GM12878 (cell line): ENCODE measurements around the gene GHRH. TPM values are rescaled to one million over a fixed set of nuclear protein-coding genes. Genes with fewer than 3 reads are reported as not detected.

Source experiments
- ATAC-seq: fragments of 200-7000 bp; cut with Tn5 transposase; 3 replicates; pipeline ENCODE4 v1.9.1; 2020; ENCODE audit warnings: mild to moderate bottlenecking, moderate library complexity
- BruUV-seq: library from RNA; stranded (reverse); fragments of 400-500 nt; replicated peaks from 2 replicates; lab custom pipeline; 2021; lab: Mats Ljungman, UMichigan
- CTCF ChIA-PET: fragments of 300-600 bp; sonication (Branson Sonifier 250); formaldehyde crosslinking; extraction: SDS; loops from one replicate; lab custom pipeline; 2021; ENCODE audit warnings: inconsistent platforms; lab: Yijun Ruan, JAX
- POLR2A ChIA-PET: fragments of 350-600 bp; formaldehyde crosslinking; extraction: SDS; loops from one replicate; lab custom pipeline; 2021; ENCODE audit warnings: inconsistent platforms; lab: Charles Lee
- RAD21 ChIA-PET: fragments of 300-600 bp; sonication (Branson Sonifier 250); formaldehyde crosslinking; loops from one replicate; lab custom pipeline; 2023; ENCODE audit warnings: antibody characterized with exemption; ENCODE audit not compliant: unreplicated experiment; lab: Charles Lee
- SMC1A ChIA-PET: fragments of 300-600 bp; sonication (Branson Sonifier 250); formaldehyde crosslinking; loops from one replicate; lab custom pipeline; 2023; ENCODE audit not compliant: unreplicated experiment, uncharacterized antibody; lab: Charles Lee
- DNase-seq: peaks from one replicate; pipeline ENCODE4 v3.0.0-alpha.2; 2011; ENCODE audit warnings: low read depth, low spot score
- FAIRE-seq: peaks from 3 replicates; lab custom pipeline; 2011; peaks lifted over from hg19 to GRCh38; lab: Jason Lieb, UNC
- H2AFZ ChIP-seq: 2 replicates; pipeline ENCODE4 v1.6.0; 2011; ENCODE audit warnings: low read depth, low read length, control low read depth; ENCODE audit not compliant: control insufficient read depth
- H3K27ac ChIP-seq: 2 replicates; pipeline ENCODE4 v1.5.1; 2011; ENCODE audit warnings: control low read depth; ENCODE audit not compliant: control insufficient read depth, insufficient read depth
- H3K27me3 ChIP-seq, 2 experiments: replicated peaks in 1 of 2; 2 replicates each; pipeline versions ENCODE4 v1.6.0 to v1.6.1; 2011; ENCODE audit warnings: low read length in 1 of 2; ENCODE audit not compliant: control insufficient read depth in 2 of 2, insufficient read depth in 2 of 2
- H3K36me3 ChIP-seq, 2 experiments: 2 replicates each; pipeline ENCODE4 v1.5.1; 2011; ENCODE audit warnings: low read length in 1 of 2; ENCODE audit not compliant: control insufficient read depth in 2 of 2, insufficient read depth in 2 of 2
- H3K4me1 ChIP-seq: 2 replicates; pipeline ENCODE4 v1.6.1; 2011; ENCODE audit warnings: mild to moderate bottlenecking, low read length, moderate library complexity, mixed read lengths; ENCODE audit not compliant: control insufficient read depth, insufficient read depth
- H3K4me2 ChIP-seq: 2 replicates; pipeline ENCODE4 v1.6.0; 2011; ENCODE audit warnings: control low read depth; ENCODE audit not compliant: control insufficient read depth, insufficient read depth
- H3K4me3 ChIP-seq: fragments of 200-600 bp; sonication (generic); 2 replicates; pipeline ENCODE4 v1.5.1; 2016
- H3K79me2 ChIP-seq: 2 replicates; pipeline ENCODE4 v1.6.0; 2011; ENCODE audit warnings: low read length; ENCODE audit not compliant: control insufficient read depth, insufficient read depth
- H3K9ac ChIP-seq: 2 replicates; pipeline ENCODE4 v1.8.0; 2011; ENCODE audit warnings: low read length, control low read depth, mixed read lengths; ENCODE audit not compliant: control insufficient read depth, insufficient read depth
- H3K9me3 ChIP-seq: replicated peaks from 3 replicates; pipeline ENCODE4 v1.5.1; 2011; ENCODE audit warnings: mild to moderate bottlenecking, low read length; ENCODE audit not compliant: control insufficient read depth, insufficient read depth
- H4K20me1 ChIP-seq: 2 replicates; pipeline ENCODE4 v1.6.0; 2011; ENCODE audit not compliant: control insufficient read depth, insufficient read depth
- BACH1 ChIP-seq: fragments of 450-650 bp; IDR thresholded peaks from 2 replicates; pipeline ENCODE4 v1.6.1; 2017; ENCODE audit warnings: mild to moderate bottlenecking, borderline replicate concordance
- CREM ChIP-seq: IDR thresholded peaks from 2 replicates; pipeline ENCODE4 v1.6.1; 2014; ENCODE audit warnings: antibody characterized with exemption, low read depth
- E2F8 ChIP-seq: fragments of 450-650 bp; IDR thresholded peaks from 2 replicates; pipeline ENCODE4 v1.6.1; 2018; ENCODE audit warnings: mild to moderate bottlenecking, low read depth, moderate library complexity; ENCODE audit not compliant: partially characterized antibody
- FOXM1 ChIP-seq: IDR thresholded peaks from 2 replicates; pipeline ENCODE4 v1.6.1; 2012; ENCODE audit warnings: low read depth, mild to moderate bottlenecking, inconsistent platforms, low read length, moderate library complexity
- GATAD2B ChIP-seq: fragments of 450-650 bp; conservative IDR thresholded peaks from 2 replicates; pipeline ENCODE4 v1.6.1; 2017; ENCODE audit warnings: low read depth, mild to moderate bottlenecking, moderate library complexity
- HDAC6 ChIP-seq: fragments of 200-600 bp; sonication (generic); IDR thresholded peaks from one replicate; pipeline ENCODE4 v1.8.0; 2017; ENCODE audit warnings: antibody characterized with exemption; ENCODE audit not compliant: unreplicated experiment
- NR2C1 ChIP-seq: fragments of 450-650 bp; IDR thresholded peaks from 2 replicates; pipeline ENCODE4 v1.6.1; 2017; ENCODE audit warnings: antibody characterized with exemption, mild to moderate bottlenecking, moderate library complexity
- NR2C2 ChIP-seq: IDR thresholded peaks from 2 replicates; pipeline ENCODE4 v1.6.1; 2011; ENCODE audit warnings: borderline replicate concordance, low read depth; ENCODE audit not compliant: control insufficient read depth, insufficient read length
- POLR2AphosphoS5 ChIP-seq: IDR thresholded peaks from 2 replicates; pipeline ENCODE4 v1.6.1; 2011; ENCODE audit warnings: mild to moderate bottlenecking, low read length, inconsistent platforms
- RBBP5 ChIP-seq: fragments of 200-600 bp; sonication (generic); conservative IDR thresholded peaks from 2 replicates; pipeline ENCODE4 v1.6.1; 2016
- RELA ChIP-seq: fragments of 450-650 bp; IDR thresholded peaks from 2 replicates; pipeline ENCODE4 v1.8.0; 2014; ENCODE audit warnings: borderline replicate concordance; ENCODE audit not compliant: partially characterized antibody
- STAT3 ChIP-seq: IDR thresholded peaks from 2 replicates; pipeline ENCODE4 v1.6.1; 2011; ENCODE audit warnings: low read depth, low read length, improper control_type of control experiment
- TCF12 ChIP-seq: IDR thresholded peaks from 2 replicates; pipeline ENCODE4 v1.6.1; 2011; ENCODE audit warnings: low read depth, mild to moderate bottlenecking, low read length
- USF1 ChIP-seq: IDR thresholded peaks from 2 replicates; pipeline ENCODE4 v1.6.1; 2011; ENCODE audit warnings: borderline replicate concordance, low read depth, mild to moderate bottlenecking, moderate library complexity, mixed read lengths, low read length; ENCODE audit not compliant: insufficient read depth; ENCODE audit errors: extremely low read length
- YY1 ChIP-seq: IDR thresholded peaks from 2 replicates; pipeline ENCODE4 v1.6.1; 2011; ENCODE audit warnings: low read depth, mild to moderate bottlenecking, low read length
- ZBED1 ChIP-seq: IDR thresholded peaks from 2 replicates; pipeline ENCODE4 v1.6.1; 2016; ENCODE audit warnings: borderline replicate concordance
- WGBS: methylation state at CpG from one replicate; pipeline ENCODE4 v1.1.6; 2016; ENCODE audit warnings: low lambda C conversion rate; ENCODE audit not compliant: insufficient replicate concordance, insufficient coverage; ENCODE audit errors: missing lambda C conversion rate; 5-methylcytosine and 5-hydroxymethylcytosine counted together
- in situ Hi-C: fragments of 300-500 bp; cut with MboI; formaldehyde crosslinking; loops from 9 replicates; pipeline ENCODE4 v1.14.3; 2018; ENCODE audit warnings: mixed read lengths
- intact Hi-C: fragments of 100-400 bp; cut with micrococcal nuclease; formaldehyde crosslinking; loops from one replicate; pipeline ENCODE4 v1.14.2; 2022; ENCODE audit not compliant: unreplicated experiment
- polyA plus RNA-seq, 11 experiments: library from polyadenylated mRNA; depleted of rRNA in 4 of 11; unstranded in 6 of 11; stranded (reverse) in 5 of 11; fragments of >200 nt; fragmentation: Nextera tagmentation in 4 of 11; fragmentation: Illumina TruSeq in 1 of 11; extraction: Ambion mirVana in 4 of 11; extraction: Trizol in 1 of 11; gene quantifications; 1 replicate in 1 of 11; 2 replicates in 10 of 11; pipeline versions ENCODE4 v1.2.1 to v1.2.3, GENCODE V29; 2011 to 2016; ENCODE audit warnings: inconsistent platforms in 2 of 11, missing spikeins in 2 of 11, low read depth in 1 of 11
- total RNA-seq, 4 experiments: library from RNA; depleted of rRNA in 3 of 4; stranded (reverse); fragments of >200 nt in 3 of 4; fragmentation: Illumina TruSeq in 1 of 4; extraction: Trizol in 1 of 4; gene quantifications; 2 replicates each; pipeline versions ENCODE4 v1.2.1 to v1.2.3, GENCODE V29; 2013 to 2021

The GHRH gene
- total and polyA plus RNA-seq, 10 of the 15 experiments (the other 5 are each of a cell fraction or from before 2014, with no cell fraction given) = not detected

GRCh38 chr20:37205794-37206193, 55.8 kb downstream of the GHRH start:
- ATAC-seq (no peak), DNase-seq (no peak), FAIRE-seq (no peak)
- in situ Hi-C loops = no loop called here
- H3K27me3 ChIP-seq = no peaks in the 10 kb centered on the region
- no TSS peak for BruUV-seq
- ChIA-PET CTCF (interaction anchor here (1.0 to 2.4 kb wide), 4 partner anchors 9 to 328 kb away, joined by 4 to 13 read pairs (median 8); no protein-coding TSS in a partner anchor), SMC1A (no interaction called here), RAD21 (no interaction called here), POLR2A (no interaction called here)
- intact Hi-C loops = no loop called here
- H3K27ac ChIP-seq = no peak overlapping the region
- peaks cover 24 to 48% of the 10 kb centered on the region in 2 experiments for H3K36me3 ChIP-seq
- H4K20me1 ChIP-seq = no peaks in the 10 kb centered on the region
- no peaks in the 10 kb centered on the region for H3K9me3 ChIP-seq
- no peak overlapping the region for H2AFZ ChIP-seq
- no peak overlapping the region for H3K9ac ChIP-seq
- no peaks in the 10 kb centered on the region for H3K4me1 ChIP-seq
- H3K4me3 ChIP-seq = no peak overlapping the region
- WGBS = 64% methylated on average over 2 of the region's 2 CpGs
- H3K4me2 ChIP-seq = no peak overlapping the region
- TF ChIP-seq RELA = no peak
- TF ChIP-seq TCF12 = no peak
- TF ChIP-seq HDAC6 = no peak
- TF ChIP-seq STAT3 = no peak
- no peak for TF ChIP-seq GATAD2B
- TF ChIP-seq NR2C1 = no peak
- TF ChIP-seq POLR2AphosphoS5 = no peak
- no peak for TF ChIP-seq CREM
- no peaks in the 10 kb centered on the region for H3K79me2 ChIP-seq

DNA sequence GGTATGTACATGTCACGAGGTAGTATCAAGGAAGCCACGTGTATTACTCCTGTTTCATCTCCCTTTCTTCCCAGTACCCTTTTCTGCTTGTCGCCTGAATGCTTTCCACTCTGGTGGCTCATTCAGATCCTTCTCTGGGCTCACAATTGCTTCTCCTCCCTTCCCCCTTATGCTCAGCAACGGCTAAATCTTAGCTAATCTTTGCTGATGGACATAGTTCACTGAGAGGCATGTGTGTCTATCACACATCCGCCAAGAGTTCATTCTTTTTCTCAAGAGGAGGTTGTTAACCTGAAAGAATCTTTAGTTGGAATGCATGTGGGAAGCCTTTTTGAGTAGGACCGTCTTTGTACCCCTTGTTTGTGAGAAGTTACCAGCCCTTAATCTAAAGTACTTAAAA, 56.5 kb downstream of the GHRH start:
- ChIA-PET CTCF (interaction anchor here (1.0 to 2.4 kb wide), 4 partner anchors 9 to 329 kb away, joined by 4 to 13 read pairs (median 8); no protein-coding TSS in a partner anchor), RAD21 (interaction anchor here (0.8 kb wide), 1 partner anchor 329 kb away, joined by 3 read pairs; no protein-coding TSS in a partner anchor), SMC1A (interaction anchor here (1.3 kb wide), 1 partner anchor 9 kb away, joined by 5 read pairs; no protein-coding TSS in a partner anchor), POLR2A (no interaction called here)
- Histone ChIP-seq H3K79me2 (no peaks in the 10 kb centered on the region), H3K4me3 (no peak overlapping the region), H3K27me3 (no peaks in the 10 kb centered on the region), H3K4me1 (no peaks in the 10 kb centered on the region), H2AFZ (no peak overlapping the region), H3K4me2 (no peak overlapping the region), H4K20me1 (no peaks in the 10 kb centered on the region), H3K27ac (no peak overlapping the region), H3K9ac (no peak overlapping the region), H3K9me3 (no peaks in the 10 kb centered on the region), H3K36me3 (peaks cover 28 to 54% of the 10 kb centered on the region in 2 experiments)
- FAIRE-seq (no peak), DNase-seq (no peak), ATAC-seq (no peak)
- 90% methylated on average over 6 of the region's 6 CpGs for WGBS
- BruUV-seq = no TSS peak
- in situ Hi-C loops = no loop called here
- intact Hi-C loops = no loop called here
- no peak for TF ChIP-seq ZBED1
- no peak for TF ChIP-seq NR2C2
- no peak for TF ChIP-seq BACH1
- TF ChIP-seq USF1 = no peak
- no peak for TF ChIP-seq E2F8
- TF ChIP-seq RBBP5 = no peak
- TF ChIP-seq HDAC6 = no peak
- no peak for TF ChIP-seq FOXM1
- no peak for TF ChIP-seq YY1
- no peak for TF ChIP-seq NR2C1
